GM08714 (cell line): Measurements from ENCODE around the gene SMLR1.

Source experiments
- H3K4me3 ChIP-seq: fragments of 200-500 bp; sonication (Bioruptor generic); 2 replicates; pipeline ENCODE4 v1.5.1; 2014; ENCODE audit warnings: mild to moderate bottlenecking, low read length, inconsistent platforms
- ZNF274 ChIP-seq: IDR thresholded peaks from 2 replicates; pipeline ENCODE4 v1.6.1; 2012; ENCODE audit warnings: mild to moderate bottlenecking, low read depth, low read length

SMLR1 gene

DNA sequence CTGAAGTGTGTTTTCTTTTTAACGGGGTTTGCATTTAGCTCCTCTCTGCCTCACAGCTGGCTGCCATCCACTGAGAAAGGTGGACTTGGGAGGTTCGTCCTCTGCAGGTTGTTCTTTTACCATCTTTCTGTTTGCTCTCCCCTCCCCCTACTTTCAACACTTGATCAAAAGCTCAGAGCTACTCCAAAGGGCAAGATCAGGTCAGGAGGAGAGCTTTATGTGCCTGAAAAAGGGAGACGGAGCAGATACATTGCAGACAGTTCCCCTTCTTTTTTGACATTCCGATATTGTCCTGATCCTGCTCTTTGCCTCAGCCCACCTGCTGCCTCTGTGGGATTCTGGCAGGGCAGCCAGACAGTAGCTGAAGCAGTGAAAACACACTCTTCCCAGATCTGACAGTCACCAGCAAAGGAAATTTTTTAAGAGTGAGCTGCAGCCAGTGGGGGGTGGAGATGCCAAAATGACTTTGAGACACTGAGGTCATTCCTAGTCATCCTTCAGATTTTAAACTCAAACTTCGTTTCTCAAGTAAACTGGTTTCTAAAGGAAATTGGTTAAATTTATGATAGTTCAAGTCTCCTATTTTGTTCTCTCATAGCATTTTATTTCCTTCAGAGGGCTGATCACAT lies 26.5 kb downstream of the SMLR1 start:
- no peak overlapping the region for H3K4me3 ChIP-seq

DNA sequence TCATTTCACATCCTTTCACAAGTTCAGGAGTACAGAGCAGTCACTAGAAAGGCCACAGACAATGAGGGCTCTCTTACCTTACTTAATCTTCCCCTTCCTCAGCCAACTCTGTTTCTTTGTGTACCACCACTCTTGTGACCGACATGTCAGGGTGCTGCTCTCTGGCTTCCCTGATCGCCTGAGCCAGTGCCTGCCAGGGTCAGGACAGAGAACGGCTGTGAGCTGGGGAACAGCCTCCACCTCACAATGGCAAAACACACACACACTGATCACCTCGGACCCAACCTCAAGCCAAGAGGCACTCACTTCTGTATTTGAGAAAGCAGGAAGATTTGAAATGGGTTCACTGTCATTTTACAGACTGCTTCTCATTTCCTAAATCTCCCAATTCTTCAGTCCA lies 30.8 kb downstream of the SMLR1 start:
- no peak overlapping the region for H3K4me3 ChIP-seq
- TF ChIP-seq ZNF274, result no peak

More for the DNA sequence above, 26.5 kb downstream of the SMLR1 start:
- TF ChIP-seq ZNF274, result no peak

DNA sequence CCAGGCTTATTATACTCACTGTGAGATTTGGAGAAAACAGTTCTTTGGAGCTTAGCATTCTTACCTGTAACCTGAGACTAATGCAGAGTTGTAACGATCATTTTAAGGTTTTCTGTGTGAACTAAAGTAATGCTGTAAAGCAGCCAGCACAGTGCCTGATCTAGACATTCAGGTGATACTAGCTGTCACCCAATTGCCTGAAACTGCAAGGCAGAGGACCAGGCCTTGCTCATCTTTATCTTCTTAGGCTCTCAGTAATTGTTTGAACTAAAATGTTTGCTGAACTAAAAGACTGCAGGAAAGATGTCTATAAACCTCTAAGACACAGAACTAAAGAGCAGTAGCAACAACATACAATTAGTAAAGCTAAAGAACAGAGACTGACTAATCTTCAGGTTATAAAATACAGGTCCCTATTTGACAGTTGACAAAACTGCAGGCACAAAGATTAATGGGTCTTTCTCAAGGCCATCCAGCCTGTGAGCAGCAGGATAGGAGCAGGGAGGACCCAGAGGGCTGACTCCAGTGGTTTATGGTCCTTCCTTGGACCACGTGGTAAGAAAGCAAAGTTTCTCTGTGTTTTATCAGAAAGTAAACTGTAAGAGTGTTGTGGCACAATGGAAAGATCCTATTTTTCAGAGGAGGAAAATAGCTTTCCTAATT lies 31.4 kb downstream of the SMLR1 start:
- TF ChIP-seq ZNF274, result no peak
- H3K4me3 ChIP-seq, result no peak overlapping the region

- no peak for TF ChIP-seq ZNF274
- no peak overlapping the region for H3K4me3 ChIP-seq
Observed at GRCh38 chr6:130859161-130859867, 32.1 kb downstream of the SMLR1 start.

DNA sequence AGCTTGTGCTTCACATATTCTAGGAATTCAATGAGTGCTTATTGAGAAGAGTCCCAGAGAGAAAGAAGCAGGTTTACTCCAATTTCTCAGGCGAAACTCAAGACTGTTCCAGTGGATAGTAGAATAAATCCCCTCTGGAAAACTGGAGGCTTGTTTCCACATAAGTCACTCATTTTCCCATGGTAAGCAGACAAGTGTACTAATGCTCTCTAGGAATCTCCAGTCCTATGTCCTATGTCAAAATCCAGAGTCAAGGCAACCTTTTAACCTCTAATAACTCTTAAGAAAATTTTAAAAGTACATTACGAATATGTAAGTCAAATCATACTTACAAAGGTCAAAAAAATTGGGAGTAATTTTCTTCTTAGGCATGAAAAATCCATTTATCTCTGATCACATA lies 35.2 kb downstream of the SMLR1 start:
- TF ChIP-seq ZNF274, result no peak
- no peak overlapping the region for H3K4me3 ChIP-seq

DNA sequence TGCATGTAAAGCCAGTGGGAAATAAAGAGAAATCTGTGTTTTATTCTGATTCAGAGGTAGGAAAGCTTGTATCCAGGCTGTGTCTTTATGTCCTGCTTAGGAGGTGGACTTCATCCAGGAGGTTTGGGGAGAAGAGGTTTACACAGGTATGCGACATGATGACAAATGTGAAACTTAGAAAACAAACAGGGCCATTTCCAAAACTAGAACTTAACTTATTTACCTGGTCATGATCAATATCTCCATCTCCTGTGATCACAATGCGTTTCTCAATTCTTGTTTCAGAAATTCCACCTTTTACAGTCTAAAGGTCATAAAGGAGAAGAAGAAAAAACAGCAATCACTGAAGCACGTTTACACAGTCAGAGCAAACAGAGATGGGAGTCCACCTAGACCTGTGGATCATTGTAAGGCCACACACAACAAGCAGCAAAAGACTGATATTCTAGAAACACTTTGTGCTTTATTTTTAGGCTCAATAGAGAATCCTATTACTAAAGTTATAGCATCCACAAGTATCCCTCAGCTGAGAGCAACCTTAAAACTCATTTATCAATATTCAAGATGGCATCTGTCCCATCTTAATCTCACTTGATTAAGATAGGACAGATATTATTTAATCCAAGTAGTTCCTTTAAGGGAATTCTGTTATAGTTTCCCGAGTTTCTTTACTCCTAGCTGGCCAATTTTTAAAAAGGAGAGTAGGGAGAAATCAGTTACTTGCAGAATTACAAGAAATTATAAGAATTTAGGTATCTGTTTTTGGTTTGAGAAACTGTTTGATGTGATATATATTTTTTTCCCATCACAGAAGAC lies 36.4 kb downstream of the SMLR1 start:
- no peak for TF ChIP-seq ZNF274

DNA sequence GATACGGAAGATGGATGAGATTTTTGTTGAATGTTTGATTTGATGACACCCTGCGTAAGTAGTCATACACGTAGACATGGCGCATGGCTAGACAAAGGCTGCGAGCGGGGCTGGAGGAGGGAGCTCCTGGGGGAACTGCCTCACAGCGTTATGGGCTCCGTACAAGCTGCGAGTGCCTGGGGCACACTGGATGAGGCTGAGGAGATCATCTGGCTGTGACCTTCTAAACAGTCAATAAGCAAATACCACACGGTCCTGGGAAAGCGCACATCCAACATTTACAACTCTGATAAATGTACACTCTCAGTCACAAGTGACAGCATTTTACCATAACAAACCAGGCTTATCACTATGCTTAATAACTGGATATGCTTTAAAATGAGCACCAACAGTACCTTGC lies 37.1 kb downstream of the SMLR1 start:
- no peak for TF ChIP-seq ZNF274
- H3K4me3 ChIP-seq, result no peak overlapping the region

More for the DNA sequence above, 36.4 kb downstream of the SMLR1 start:
- no peak overlapping the region for H3K4me3 ChIP-seq

DNA sequence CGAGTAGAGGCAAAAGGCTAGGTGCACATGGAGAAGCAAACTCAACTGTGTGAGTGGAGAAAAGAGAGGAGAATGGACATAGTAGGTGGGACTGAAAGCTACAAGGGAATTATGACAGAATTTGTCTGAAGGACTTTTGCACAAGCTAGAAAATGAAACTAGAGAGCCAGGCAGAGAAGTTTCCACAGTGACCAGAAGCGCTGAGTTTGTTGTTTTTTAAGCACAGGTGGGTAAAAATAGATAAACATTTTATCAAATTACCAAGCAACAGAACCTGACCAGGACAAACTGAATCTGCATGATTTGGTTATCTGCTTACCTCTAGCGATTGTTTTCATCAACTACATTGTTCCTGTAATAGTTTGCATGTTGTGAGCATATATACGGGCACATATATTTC lies 38.6 kb downstream of the SMLR1 start:
- TF ChIP-seq ZNF274, result no peak
- no peak overlapping the region for H3K4me3 ChIP-seq

DNA sequence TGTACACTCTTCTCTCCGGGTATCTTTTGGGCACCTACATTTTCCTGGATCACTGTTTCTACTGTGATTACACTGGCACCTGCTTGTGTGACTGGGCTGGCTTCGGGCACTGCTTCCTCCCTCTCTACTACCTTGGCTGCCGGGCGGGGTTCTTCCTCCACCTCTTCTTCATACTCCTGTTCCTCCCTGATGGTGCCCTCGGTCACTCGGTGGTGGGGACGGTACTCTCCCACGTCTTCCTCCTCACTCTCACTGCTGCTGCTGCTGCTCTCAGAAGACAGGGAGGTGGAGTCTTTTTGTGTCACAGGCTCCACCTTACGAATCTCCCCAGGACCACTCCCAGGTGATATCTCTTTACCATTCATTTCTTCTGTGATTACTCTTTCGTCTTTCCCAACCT lies 42.5 kb downstream of the SMLR1 start:
- no peak for TF ChIP-seq ZNF274

DNA sequence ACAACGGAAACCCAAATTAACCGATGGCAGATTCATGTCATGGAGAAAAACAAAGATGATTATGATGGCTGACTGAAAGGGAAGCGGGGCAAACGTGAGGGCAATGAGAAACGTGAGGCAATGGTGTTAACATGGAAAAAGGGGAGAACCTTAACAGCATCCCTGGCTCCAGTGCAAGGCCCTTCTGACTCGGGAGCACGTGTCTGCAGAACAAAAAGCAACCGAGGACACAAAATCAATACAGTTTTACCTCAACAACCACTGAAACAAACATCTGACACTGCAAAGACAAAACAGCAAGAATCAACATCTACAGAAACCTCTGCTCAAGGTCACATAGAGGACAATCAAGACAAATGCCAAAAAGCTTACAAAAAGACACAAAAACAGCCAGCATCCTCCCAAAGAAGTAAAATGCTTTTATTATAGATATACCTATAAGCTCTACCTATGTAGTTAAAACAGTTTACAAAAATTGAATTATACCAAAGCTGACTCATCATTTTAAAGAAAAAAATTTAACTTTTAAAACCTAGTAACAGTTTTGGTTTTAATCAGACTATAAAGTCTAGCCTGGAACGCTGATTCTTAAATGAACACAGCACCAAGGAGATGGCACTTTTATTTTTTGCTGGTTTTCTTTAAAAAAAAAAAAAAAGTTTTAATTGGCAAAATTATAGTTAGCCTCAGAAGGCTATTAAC lies 43.1 kb downstream of the SMLR1 start:
- H3K4me3 ChIP-seq, result no peak overlapping the region
- no peak for TF ChIP-seq ZNF274

More for the DNA sequence above, 42.5 kb downstream of the SMLR1 start:
- no peak overlapping the region for H3K4me3 ChIP-seq

- no peak overlapping the region for H3K4me3 ChIP-seq
- TF ChIP-seq ZNF274, result no peak
Observed at GRCh38 chr6:130872250-130873095, 45.3 kb downstream of the SMLR1 start.

GRCh38 chr6:130873746-130874145 lies 46.5 kb downstream of the SMLR1 start:
- TF ChIP-seq ZNF274, result no peak
- H3K4me3 ChIP-seq, result no peak overlapping the region

DNA sequence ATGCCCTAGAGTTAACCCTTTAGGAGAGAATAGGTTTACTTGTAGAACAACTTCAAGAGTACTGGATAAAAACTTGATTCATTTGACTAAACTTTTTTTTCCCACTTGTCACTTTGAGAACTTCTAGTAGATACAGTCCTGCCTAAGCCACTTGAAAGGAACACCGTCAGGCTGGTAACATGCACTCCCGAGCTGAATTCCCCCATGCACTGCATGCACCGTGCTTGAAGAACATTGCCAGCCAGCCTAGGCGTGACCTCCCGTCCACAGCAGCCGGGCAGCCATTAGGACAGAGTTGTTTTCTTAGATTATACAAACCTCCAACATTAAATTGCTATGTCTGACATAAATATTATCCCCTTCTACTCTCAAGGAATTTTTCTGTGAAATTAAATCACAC lies 52.6 kb downstream of the SMLR1 start:
- TF ChIP-seq ZNF274, result no peak
- no peak overlapping the region for H3K4me3 ChIP-seq

- no peak overlapping the region for H3K4me3 ChIP-seq
- no peak for TF ChIP-seq ZNF274
Observed at GRCh38 chr6:130882370-130882769, 55.2 kb downstream of the SMLR1 start.
